ENCODE results near the gene UGT1A10. TPM values are rescaled to one million over a fixed set of nuclear protein-coding genes. Genes with fewer than 3 reads are reported as not detected.
"Not testable (repeated sequence)": the region's sequence is repeated elsewhere in the genome, so short reads cannot be mapped to it uniquely, and the experiment has no call there.

UGT1A10 gene
- total RNA-seq, 2 donors from 2014 or later: 0.52 to 0.99 TPM

- Histone ChIP-seq H3K4me3 (no peak overlapping the region), H3K36me3 (replicated peaks in 1 of 2; ENCODE audit: insufficient read depth in 1 of 2, low read depth in 2 of 2) (no peaks in the 10 kb centered on the region), H3K4me1 (peaks cover 11% of the 10 kb centered on the region), H3K9me3 (no peaks in the 10 kb centered on the region), H3K27ac (peak overlapping the region in 3 of 4 donors; percentile 56 to 68 (median 57)), H3K27me3 (no peaks in the 10 kb centered on the region)
- peak; percentile 100 for ATAC-seq
- WGBS, 2 donors: 9 to 11% methylated on average over 1 of the region's 1 CpG
- intact Hi-C loops (cut with DNase I): no loop called here
- TF ChIP-seq POLR2A (IDR thresholded peaks at IDR 0.05) (no peak), CTCF (IDR thresholded peaks at IDR 0.05) (no peak)
- peak; percentile 37 to 75 (median 63) for DNase-seq
These were observed 63.9 kb downstream of the UGT1A10 start for GRCh38 chr2:233700028-233700635.

GRCh38 chr2:233700842-233701241, 64.6 kb downstream of the UGT1A10 start:
- peaks cover 14% of the 10 kb centered on the region for H3K4me1 ChIP-seq
- H3K9me3 ChIP-seq; intact Hi-C loops (cut with DNase I); H3K36me3 ChIP-seq (replicated peaks in 1 of 2; ENCODE audit: insufficient read depth in 1 of 2, low read depth in 2 of 2); DNase-seq; H3K4me3 ChIP-seq; ATAC-seq; H3K27me3 ChIP-seq; H3K27ac ChIP-seq: not testable (repeated sequence)
- WGBS, 2 donors: 73 to 95% methylated on average over 5 of the region's 5 CpGs

- intact Hi-C loops (cut with DNase I): no loop called here
- ATAC-seq (no peak), DNase-seq (no peak)
- Histone ChIP-seq H3K27ac (no peak overlapping the region), H3K9me3 (no peaks in the 10 kb centered on the region), H3K36me3 (replicated peaks in 1 of 2; ENCODE audit: insufficient read depth in 1 of 2, low read depth in 2 of 2) (no peaks in the 10 kb centered on the region), H3K4me1 (peaks cover 25% of the 10 kb centered on the region), H3K4me3 (no peak overlapping the region), H3K27me3 (no peaks in the 10 kb centered on the region)
- WGBS, 2 donors: 43 to 47% methylated on average over 3 of the region's 3 CpGs
- TF ChIP-seq POLR2A (IDR thresholded peaks at IDR 0.05) (no peak), CTCF (IDR thresholded peaks at IDR 0.05) (no peak)
These were observed 66.0 kb downstream of the UGT1A10 start for GRCh38 chr2:233702238-233702637.

GRCh38 chr2:233705911-233706506, 69.8 kb downstream of the UGT1A10 start:
- DNase-seq (peak; percentile 81 to 93 (median 84)), ATAC-seq (peak; percentile 97)
- 36 to 44% methylated on average over 4 of the region's 4 CpGs for WGBS, 2 donors
- TF ChIP-seq CTCF (IDR thresholded peaks at IDR 0.05) (no peak), POLR2A (IDR thresholded peaks at IDR 0.05) (no peak)
- Histone ChIP-seq H3K4me1 (peaks cover 14% of the 10 kb centered on the region), H3K9me3 (no peaks in the 10 kb centered on the region), H3K36me3 (replicated peaks in 1 of 2; ENCODE audit: insufficient read depth in 1 of 2, low read depth in 2 of 2) (no peaks in the 10 kb centered on the region), H3K4me3 (no peak overlapping the region), H3K27ac (peak overlapping the region in 2 of 4 donors; percentile 22 to 28), H3K27me3 (no peaks in the 10 kb centered on the region)
- intact Hi-C loops (cut with DNase I): no loop called here

GRCh38 chr2:233706720-233707119, 70.5 kb downstream of the UGT1A10 start:
- 40 to 50% methylated on average over 1 of the region's 1 CpG for WGBS, 2 donors
- Histone ChIP-seq H3K4me1 (peaks cover 14% of the 10 kb centered on the region), H3K27ac (no peak overlapping the region), H3K36me3 (replicated peaks in 1 of 2; ENCODE audit: insufficient read depth in 1 of 2, low read depth in 2 of 2) (no peaks in the 10 kb centered on the region), H3K27me3 (no peaks in the 10 kb centered on the region), H3K9me3 (no peaks in the 10 kb centered on the region), H3K4me3 (no peak overlapping the region)
- TF ChIP-seq CTCF (IDR thresholded peaks at IDR 0.05) (no peak), POLR2A (IDR thresholded peaks at IDR 0.05) (no peak)
- ATAC-seq (no peak), DNase-seq (no peak)
- intact Hi-C loops (cut with DNase I): no loop called here
